NCI-H510A treated with DMSO at 0.1 percent for 48 hours (cell line): ENCODE data around the gene PTGDR.

Experiments used
- DNase-seq: peaks from one replicate; lab custom pipeline; 2025; lab: John Stamatoyannopoulos, UW

PTGDR gene

GRCh38 chr14:52267501-52268278 lies at the start of gene PTGDR:
PTGDR (plus strand) TSS chr14:52267698; CDS start chr14:52267815, 117 bp downstream.
- DNase-seq, result no peak

- DNase-seq, result no peak
Observed at GRCh38 chr14:52219488-52220084, 47.9 kb upstream of the PTGDR start.

- no peak for DNase-seq
Observed at GRCh38 chr14:52220924-52221811, 46.3 kb upstream of the PTGDR start.

- DNase-seq, result no peak
Observed at GRCh38 chr14:52222901-52223300, 44.6 kb upstream of the PTGDR start.

- DNase-seq, result no peak
Observed at GRCh38 chr14:52227619-52228222, 39.8 kb upstream of the PTGDR start.

GRCh38 chr14:52233693-52234092 lies 33.8 kb upstream of the PTGDR start:
- DNase-seq, result no peak

GRCh38 chr14:52235434-52235833 lies 32.1 kb upstream of the PTGDR start:
- DNase-seq, result no peak

GRCh38 chr14:52235866-52236510 lies 31.5 kb upstream of the PTGDR start:
- DNase-seq, result no peak

- no peak for DNase-seq
Observed at GRCh38 chr14:52238682-52239081, 28.8 kb upstream of the PTGDR start.

- no peak for DNase-seq
Observed at GRCh38 chr14:52240623-52241022, 26.9 kb upstream of the PTGDR start.

GRCh38 chr14:52241087-52241793 lies 26.3 kb upstream of the PTGDR start:
- DNase-seq, result no peak

GRCh38 chr14:52244328-52244727 lies 23.2 kb upstream of the PTGDR start:
- no peak for DNase-seq

- no peak for DNase-seq
Observed at GRCh38 chr14:52244997-52245396, 22.5 kb upstream of the PTGDR start.

- DNase-seq, result no peak
Observed at GRCh38 chr14:52248057-52248456, 19.4 kb upstream of the PTGDR start.

- DNase-seq, result no peak
Observed at GRCh38 chr14:52251724-52252123, 15.8 kb upstream of the PTGDR start.

GRCh38 chr14:52253503-52253902 lies 14.0 kb upstream of the PTGDR start:
- no peak for DNase-seq

- DNase-seq, result no peak
Observed at GRCh38 chr14:52254086-52254485, 13.4 kb upstream of the PTGDR start.

- no peak for DNase-seq
Observed at GRCh38 chr14:52258783-52259182, 8.7 kb upstream of the PTGDR start.

GRCh38 chr14:52259434-52259833 lies 8.1 kb upstream of the PTGDR start:
- DNase-seq, result no peak

- no peak for DNase-seq
Observed at GRCh38 chr14:52262600-52262999, 4.9 kb upstream of the PTGDR start.

GRCh38 chr14:52263190-52263589 lies 4.3 kb upstream of the PTGDR start:
- no peak for DNase-seq
